GM04503 (cell line): ENCODE measurements around the gene PCK2.
"Not testable (repeated sequence)": the region's sequence is repeated elsewhere in the genome, so short reads cannot be mapped to it uniquely, and the experiment has no call there.

Source experiments
- DNase-seq: peaks from one replicate; pipeline ENCODE4 v3.0.0-alpha.2; 2012; ENCODE audit warnings: low read depth

PCK2 gene

DNA sequence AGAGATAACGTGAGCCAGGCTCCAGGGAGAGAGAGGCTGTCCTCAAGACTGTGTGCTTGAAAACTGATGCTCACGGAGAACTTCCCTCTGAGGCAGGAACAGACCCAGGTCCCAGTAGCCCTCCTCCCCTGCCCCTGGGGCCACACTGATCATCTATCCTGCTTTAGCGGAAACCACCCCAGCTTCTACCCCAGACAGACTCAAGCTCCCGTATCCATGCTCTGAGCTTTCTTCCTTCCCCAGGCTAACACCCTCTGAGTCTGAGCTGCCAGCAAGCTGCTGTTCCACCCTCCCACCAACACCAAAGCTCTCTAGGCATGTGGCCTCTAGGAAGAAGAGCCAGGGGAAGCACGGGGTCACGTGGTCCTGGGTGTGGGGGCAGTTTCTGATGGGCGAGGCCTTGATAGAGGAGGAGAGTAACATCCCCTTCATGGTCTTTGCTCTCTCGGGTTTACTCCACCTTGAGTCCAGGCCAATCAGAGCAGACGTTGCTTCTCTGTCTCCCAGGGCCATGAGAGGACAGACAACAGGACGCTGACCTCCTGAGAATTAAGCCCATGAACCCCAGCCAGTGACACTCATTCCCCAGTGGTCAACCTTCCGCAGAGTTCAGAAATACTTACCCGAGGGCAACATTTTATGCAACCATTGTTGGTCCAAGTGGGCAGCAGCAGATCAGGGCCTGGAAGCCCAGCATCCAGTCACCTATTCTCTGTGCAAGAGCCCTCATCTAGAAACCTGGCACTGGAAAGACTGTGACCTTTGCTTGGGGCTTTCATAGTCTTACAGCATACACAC is 1.4 kb downstream of the PCK2 start:
- no peak for DNase-seq

DNA sequence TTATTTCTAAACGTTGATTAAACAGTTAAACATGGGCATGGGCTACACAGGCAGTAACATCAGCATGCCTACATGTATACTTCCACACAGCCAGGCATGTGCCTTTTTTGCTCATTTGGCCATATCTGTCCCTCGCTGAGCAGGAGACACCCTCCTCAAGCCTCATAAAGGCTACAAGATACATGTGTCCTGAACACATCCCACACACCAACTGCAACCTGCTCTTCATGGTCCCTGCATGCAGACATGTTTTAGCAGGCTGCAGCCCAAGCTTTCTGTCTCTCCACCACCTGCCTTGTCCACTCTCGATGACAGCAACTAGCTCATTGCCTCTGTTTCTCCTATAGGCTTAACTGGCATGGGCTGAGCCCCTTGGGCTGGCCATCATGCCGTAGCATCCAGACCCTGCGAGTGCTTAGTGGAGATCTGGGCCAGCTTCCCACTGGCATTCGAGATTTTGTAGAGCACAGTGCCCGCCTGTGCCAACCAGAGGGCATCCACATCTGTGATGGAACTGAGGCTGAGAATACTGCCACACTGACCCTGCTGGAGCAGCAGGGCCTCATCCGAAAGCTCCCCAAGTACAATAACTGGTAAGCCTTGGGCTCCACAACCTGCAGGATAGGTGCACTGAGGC is 2.6 kb downstream of the PCK2 start:
- DNase-seq: no peak

- no peak for DNase-seq
Observed at GRCh38 chr14:24098229-24098926, 4.3 kb downstream of the PCK2 start.

- no peak for DNase-seq
Observed at GRCh38 chr14:24098927-24099813, 5.1 kb downstream of the PCK2 start.

DNA sequence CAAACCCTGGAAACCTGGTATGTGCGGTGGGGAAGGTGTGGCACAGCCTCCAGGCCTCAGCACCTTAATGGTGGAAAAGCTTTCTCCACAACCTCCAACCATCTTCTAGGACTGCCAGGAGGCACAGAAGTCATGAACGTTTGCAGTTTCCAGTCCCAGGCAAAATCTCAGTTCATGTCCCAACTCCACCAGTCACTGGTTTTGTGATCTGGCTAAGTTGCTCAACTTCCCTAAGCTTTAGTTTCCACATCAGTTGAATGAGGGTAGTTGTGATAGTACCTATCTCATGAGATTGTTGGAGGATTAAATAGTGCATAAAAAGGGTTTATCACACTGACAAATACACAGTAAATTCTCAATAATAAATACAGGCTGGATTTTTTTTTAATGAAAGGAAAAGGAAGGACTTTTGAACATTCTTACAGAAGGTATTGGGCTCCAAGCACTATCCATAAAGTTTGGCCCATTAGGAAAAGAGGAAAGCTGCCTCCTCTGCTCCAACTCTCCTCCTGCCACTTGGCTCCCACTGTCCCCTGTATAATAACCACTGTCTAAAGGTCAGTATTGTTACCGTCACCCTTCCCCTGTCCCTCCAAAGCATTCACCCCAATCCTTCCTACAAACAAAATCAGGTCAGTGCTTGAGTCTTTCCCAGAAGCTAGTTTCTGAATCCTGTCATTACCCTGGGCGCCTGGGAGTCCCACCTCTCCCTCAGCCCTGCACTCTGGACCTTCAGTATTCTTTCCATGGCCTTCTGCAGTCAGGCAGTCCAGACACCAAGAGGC is 6.3 kb downstream of the PCK2 start:
- DNase-seq: no peak

DNA sequence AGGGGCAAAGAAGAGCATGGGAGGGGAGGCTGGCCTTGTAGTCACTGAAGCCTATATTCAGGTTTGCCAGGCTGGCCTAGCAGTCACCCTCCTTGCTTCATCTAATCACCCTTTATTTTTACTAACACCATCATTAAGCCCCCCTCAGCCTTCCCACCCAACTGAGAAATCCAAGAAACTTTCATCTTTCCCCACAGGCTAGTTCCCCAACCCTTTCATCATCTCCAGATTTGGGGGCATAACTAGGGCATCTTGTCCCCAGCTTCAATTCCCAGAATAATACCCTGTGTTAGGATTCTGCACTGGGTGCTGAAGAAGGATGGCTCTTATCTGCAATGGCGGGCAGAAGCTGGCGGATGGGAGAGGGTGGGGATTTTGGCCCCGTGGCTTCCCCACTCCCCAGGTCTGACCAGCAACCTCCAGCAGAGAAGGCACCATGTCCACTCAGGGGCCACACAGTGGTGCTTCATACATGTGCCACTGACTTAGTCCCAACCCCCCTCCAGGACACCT is 6.9 kb downstream of the PCK2 start:
- DNase-seq: no peak

- DNase-seq: no peak
Observed at GRCh38 chr14:24102357-24103048, 8.4 kb downstream of the PCK2 start.

DNA sequence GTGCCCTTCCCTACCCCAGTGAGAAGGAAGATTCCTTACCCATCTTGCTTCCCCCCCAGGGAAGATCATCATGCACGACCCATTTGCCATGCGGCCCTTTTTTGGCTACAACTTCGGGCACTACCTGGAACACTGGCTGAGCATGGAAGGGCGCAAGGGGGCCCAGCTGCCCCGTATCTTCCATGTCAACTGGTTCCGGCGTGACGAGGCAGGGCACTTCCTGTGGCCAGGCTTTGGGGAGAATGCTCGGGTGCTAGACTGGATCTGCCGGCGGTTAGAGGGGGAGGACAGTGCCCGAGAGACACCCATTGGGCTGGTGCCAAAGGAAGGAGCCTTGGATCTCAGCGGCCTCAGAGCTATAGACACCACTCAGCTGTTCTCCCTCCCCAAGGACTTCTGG is 9.3 kb downstream of the PCK2 start:
- no peak for DNase-seq

DNA sequence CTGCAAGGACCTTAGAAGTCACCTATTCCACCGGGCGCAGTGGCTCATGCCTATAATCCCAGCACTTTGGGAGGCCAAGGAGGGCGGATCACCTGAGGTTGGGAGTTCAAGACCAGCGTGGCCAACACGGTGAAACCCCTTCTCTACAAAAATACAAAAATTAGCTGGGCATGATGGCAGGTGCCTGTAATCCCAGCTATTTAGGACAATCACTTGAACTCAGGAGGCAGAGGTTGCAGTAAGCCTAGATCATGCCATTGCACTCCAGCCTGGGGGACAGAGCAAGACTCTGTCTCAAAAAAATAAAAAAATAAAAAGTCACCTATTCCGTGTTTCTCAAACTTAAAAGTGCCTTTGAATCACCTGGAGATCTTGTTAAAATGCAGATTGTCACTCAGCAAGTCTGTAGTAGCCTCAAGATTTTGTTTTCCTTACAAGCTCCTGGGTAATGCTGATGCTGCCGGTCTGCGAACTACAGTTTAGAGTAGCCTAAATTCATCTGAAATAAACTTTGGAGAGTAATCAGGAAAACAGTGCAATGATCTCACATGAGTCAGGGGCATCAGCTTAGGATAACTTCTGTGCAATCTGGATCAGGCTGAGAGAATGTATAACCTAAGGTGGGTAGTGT is 11.6 kb downstream of the PCK2 start:
- DNase-seq: not testable (repeated sequence)

DNA sequence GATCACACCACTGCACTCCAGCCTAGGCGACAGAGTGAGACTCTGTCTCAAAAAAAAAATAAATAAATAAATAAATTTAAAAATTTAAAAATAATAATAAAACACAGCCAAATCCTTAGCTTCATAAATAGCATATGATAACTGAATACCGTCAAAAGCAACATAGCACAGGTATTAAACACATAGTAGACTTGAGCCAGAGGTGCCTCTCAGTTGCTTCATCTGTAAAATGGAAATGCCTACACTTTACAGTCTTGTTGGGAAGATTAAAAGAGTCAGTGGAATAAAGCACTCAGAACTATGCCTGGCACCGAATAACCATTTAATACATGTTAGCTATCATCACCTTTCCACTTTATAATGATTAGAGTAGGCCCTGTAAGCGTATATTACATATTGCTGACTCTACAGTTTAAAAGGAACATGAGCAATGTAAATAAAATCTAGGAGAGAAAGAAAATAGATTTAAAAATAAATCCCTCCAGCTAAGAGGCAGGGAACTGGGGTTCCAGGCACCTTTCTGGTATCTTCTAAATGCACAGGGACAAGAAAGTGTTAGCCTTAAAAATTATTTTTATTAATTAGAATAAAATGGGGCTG is 12.7 kb downstream of the PCK2 start:
- no peak for DNase-seq

DNA sequence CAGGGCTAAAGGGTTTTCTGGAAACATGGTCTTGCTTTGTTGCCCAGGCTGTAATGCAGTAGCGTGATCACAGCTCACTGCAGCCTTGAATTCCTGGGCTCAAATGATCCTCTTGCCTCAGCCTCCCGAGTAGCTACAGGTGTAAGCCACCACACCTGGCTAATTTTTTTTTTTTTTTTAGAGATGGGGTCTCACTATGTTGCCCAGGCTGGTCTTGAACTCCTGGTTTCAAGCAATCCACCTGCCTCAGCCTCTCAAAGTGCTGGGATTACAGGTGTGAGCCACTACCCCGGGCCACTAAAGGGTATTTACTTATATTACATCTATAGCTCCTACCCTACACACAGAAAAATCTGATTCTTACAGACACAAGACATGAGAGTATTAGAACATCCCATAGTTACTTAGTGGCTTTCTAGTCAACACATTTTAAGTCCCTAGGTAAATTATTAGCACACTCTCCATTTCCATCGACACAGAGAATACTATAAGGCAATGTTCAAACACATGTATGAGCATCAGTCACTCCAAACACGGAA is 14.3 kb downstream of the PCK2 start:
- DNase-seq: no peak

GRCh38 chr14:24110060-24110459 is 15.9 kb downstream of the PCK2 start:
- no peak for DNase-seq

DNA sequence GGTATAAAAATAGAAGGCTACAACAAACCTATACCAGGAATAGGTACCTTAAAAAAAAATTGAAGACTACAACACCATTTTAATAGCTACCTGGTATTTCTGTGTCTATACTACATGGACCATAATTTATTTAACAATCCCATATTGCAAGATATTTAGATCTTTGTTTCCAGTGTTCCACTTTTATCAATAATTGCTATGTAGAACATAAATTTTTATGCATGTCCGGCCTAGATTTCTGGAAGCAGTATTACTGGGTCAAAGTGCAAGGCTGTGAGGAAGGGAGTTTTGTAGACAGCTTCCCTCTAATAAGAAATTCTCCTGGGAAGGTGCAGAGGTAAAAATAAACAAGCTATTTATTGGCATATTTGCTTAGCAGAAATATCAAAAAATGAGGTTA is 16.4 kb downstream of the PCK2 start:
- DNase-seq: no peak

GRCh38 chr14:24113379-24113800 is 19.3 kb downstream of the PCK2 start:
- DNase-seq: no peak

DNA sequence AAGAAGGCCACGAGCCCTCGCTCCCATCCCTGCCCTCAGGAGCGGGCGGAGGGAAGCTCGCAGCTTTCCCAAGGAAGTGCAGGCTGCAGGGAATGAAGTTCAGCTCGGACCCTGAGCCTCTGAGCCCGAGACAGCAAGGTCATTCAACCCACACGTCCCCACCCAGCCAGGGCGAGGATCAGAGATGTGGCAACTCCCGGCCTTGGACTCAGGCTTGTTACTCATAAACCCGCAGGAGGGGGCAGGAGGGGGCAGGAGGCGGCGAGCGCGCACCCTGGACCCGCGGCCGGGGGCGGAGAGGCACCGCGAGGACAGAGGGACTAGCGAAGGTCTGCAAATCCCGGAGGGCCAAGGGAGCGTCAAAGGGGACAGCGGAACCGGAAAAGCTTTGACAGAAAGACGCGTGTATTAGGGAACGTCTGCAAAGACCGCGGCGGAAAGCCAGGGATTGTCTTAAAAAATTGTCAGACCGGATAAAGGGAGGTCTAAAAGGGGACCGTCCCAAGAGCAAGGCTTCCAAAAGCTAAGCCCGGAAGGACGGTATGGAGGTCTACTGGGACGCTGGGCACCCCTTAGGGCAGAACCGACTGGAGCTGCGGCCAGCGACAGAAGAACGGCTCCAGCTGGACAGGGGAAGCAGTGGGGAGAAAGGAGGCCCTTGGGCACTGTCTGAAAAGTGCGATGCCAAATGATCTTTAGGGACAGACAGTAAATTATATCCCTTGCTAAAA is 19.9 kb downstream of the PCK2 start:
- DNase-seq: peak; percentile 74

DNA sequence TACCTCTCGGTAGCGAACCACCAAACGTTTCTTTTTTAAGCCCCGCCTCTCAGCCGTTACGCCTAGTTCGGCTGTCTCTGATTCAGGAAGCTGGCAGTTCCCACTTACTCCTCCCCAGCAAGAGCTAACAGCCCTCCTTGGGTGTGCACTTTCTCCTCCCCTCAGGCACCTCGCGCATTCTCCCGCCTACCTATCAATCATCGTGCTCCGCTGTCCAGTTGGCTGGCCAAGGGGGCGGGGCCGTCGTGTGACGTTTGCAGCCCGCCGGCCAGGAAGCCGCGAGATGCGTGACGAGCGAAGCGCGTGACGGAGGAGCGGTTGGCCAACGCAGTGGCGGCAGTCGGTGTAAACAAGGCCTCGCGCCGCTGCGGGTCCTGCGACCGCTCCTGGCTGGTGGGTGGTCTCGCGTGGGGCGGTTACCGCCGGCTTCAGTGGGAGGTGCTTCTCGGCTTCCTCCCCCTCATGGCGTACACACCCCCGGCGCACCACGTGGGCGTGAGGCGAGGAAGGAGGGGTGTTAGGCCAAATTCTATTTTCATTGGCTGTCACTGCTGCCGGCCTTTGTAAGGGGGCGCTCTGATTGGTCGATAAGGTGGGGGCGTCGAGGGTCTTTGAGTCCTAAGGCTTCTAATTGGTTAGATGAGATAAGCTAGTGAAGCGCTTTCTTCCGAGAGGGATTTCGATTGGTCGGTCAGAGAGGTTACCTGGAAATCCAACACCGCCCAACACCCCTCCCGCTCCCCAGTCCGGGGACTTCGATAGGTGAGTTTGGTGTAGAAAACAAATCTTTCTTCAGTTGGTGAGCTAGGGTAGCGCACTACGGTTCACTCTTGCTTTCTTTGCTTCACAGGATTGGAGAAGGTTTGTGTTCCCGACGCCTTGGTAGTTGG is 20.7 kb downstream of the PCK2 start, which contains the start of the genes DCAF11 and NRL:
DCAF11 (plus strand) TSS at position 246 of the 890 bp plus-strand sequence. CDS start 818 bp downstream, outside the sequence.
NRL (minus strand) TSS at position 418 of the 890 bp plus-strand sequence. CDS start 32,101 bp downstream, outside the sequence.
- peak; percentile 98 for DNase-seq
